Keratinocyte (primary cell): ENCODE results near the gene ZSCAN25. TPM values are rescaled to one million over a fixed set of nuclear protein-coding genes. Genes with fewer than 3 reads are reported as not detected.
"Not testable (repeated sequence)": the region's sequence is repeated elsewhere in the genome, so short reads cannot be mapped to it uniquely, and the experiment has no call there.

Experiments used
- DNase-seq: peaks from one replicate; pipeline ENCODE4 v3.0.0-alpha.2; 2011; ENCODE audit warnings: low read depth, missing footprints, low spot score
- FAIRE-seq: peaks from 2 replicates; lab custom pipeline; 2011; peaks lifted over from hg19 to GRCh38; lab: Jason Lieb, UNC
- H2AFZ ChIP-seq: 2 replicates; pipeline ENCODE4 v1.6.0; 2012; ENCODE audit warnings: low read length, control low read depth, inconsistent platforms; ENCODE audit not compliant: control insufficient read depth
- H3K27ac ChIP-seq: 2 replicates; pipeline ENCODE4 v1.5.1; 2011; ENCODE audit warnings: low read length; ENCODE audit not compliant: control insufficient read depth, insufficient read depth
- H3K27me3 ChIP-seq: 3 replicates; pipeline ENCODE4 v1.6.0; 2011; ENCODE audit warnings: low read length; ENCODE audit not compliant: control insufficient read depth, insufficient read depth; ENCODE audit errors: extremely low read depth
- H3K36me3 ChIP-seq, 2 experiments: 2 replicates in 1 of 2; 3 replicates in 1 of 2; pipeline ENCODE4 v1.5.1; 2011; ENCODE audit warnings: low read length in 2 of 2, mild to moderate bottlenecking in 1 of 2; ENCODE audit not compliant: control insufficient read depth in 2 of 2, insufficient read depth in 2 of 2; ENCODE audit errors: extremely low read depth in 1 of 2
- H3K4me1 ChIP-seq: 3 replicates; pipeline ENCODE4 v1.5.1; 2011; ENCODE audit warnings: low read length; ENCODE audit not compliant: control insufficient read depth, insufficient read depth; ENCODE audit errors: extremely low read depth
- H3K4me2 ChIP-seq: 3 replicates; pipeline ENCODE4 v1.6.0; 2011; ENCODE audit warnings: low read depth, low read length; ENCODE audit not compliant: control insufficient read depth, insufficient read depth; ENCODE audit errors: extremely low read depth
- H3K4me3 ChIP-seq, 3 experiments: fragments of 200-600 bp in 1 of 3; sonication (generic) in 1 of 3; 2 replicates in 2 of 3; 3 replicates in 1 of 3; pipeline ENCODE4 v1.5.1; 2011 to 2016; ENCODE audit warnings: low read length in 3 of 3, mild to moderate bottlenecking in 3 of 3, control low read depth in 2 of 3, inconsistent platforms in 1 of 3, low read depth in 1 of 3, mixed read lengths in 1 of 3, mixed run types in 1 of 3, moderate library complexity in 1 of 3; ENCODE audit not compliant: control insufficient read depth in 2 of 3, insufficient read depth in 2 of 3; ENCODE audit errors: extremely low read depth in 1 of 3
- H3K79me2 ChIP-seq: 2 replicates; pipeline ENCODE4 v1.6.0; 2012; ENCODE audit warnings: low read length; ENCODE audit not compliant: control insufficient read depth, insufficient read depth
- H3K9ac ChIP-seq: 3 replicates; pipeline ENCODE4 v1.6.0; 2011; ENCODE audit warnings: low read length; ENCODE audit not compliant: control insufficient read depth, insufficient read depth; ENCODE audit errors: extremely low read depth
- H3K9me1 ChIP-seq: 3 replicates; pipeline ENCODE4 v1.6.0; 2011; ENCODE audit warnings: low read length; ENCODE audit not compliant: control insufficient read depth, insufficient read depth; ENCODE audit errors: extremely low read depth
- H3K9me3 ChIP-seq: 2 replicates; pipeline ENCODE4 v1.5.1; 2012; ENCODE audit warnings: low read depth, low read length; ENCODE audit not compliant: control insufficient read depth
- H4K20me1 ChIP-seq: 3 replicates; pipeline ENCODE4 v1.6.0; 2011; ENCODE audit warnings: low read length; ENCODE audit not compliant: control insufficient read depth, insufficient read depth; ENCODE audit errors: extremely low read depth
- EZH2 ChIP-seq: IDR thresholded peaks from one replicate; pipeline ENCODE4 v1.6.1; 2012; ENCODE audit warnings: inconsistent platforms, mild to moderate bottlenecking, low read length, moderate library complexity
- dilution Hi-C: fragments of 300-500 bp; cut with MboI; formaldehyde crosslinking; loops from one replicate; pipeline ENCODE4 v1.7.0; 2020; ENCODE audit warnings: low sequenced_read_pairs; ENCODE audit not compliant: extremely low pct_ligation_motif_present
- polyA plus RNA-seq, 5 experiments: library from polyadenylated mRNA; depleted of rRNA in 3 of 5; stranded (reverse) in 3 of 5; stranded (forward) in 1 of 5; unstranded in 1 of 5; fragments of >200 nt; gene quantifications; 1 replicate in 1 of 5; 2 replicates in 3 of 5; 3 replicates in 1 of 5; pipeline versions ENCODE4 v1.2.1 to v1.2.3, GENCODE V29; 2011 to 2012; ENCODE audit warnings: missing spikeins in 2 of 5, low read depth in 1 of 5, low replicate concordance in 1 of 5
- TF ChIP-seq, protein P1 (sequence below), 3 experiments: IDR thresholded peaks in 1 of 3; conservative IDR thresholded peaks in 1 of 3; optimal IDR thresholded peaks in 1 of 3; 2 replicates in 2 of 3; 3 replicates in 1 of 3; pipeline versions ENCODE3 to v1.5.1; 2011; ENCODE audit warnings: low read length in 3 of 3, mild to moderate bottlenecking in 3 of 3, moderate library complexity in 2 of 3, control low read depth in 1 of 3, inconsistent platforms in 1 of 3; ENCODE audit not compliant: insufficient read depth in 2 of 3; ENCODE audit errors: extremely low read depth in 1 of 3

The ZSCAN25 gene
- polyA plus RNA-seq, 1 donor (not counting 4 experiments of a cell fraction or from before 2014, with no cell fraction given) = 13.1 TPM

DNA sequence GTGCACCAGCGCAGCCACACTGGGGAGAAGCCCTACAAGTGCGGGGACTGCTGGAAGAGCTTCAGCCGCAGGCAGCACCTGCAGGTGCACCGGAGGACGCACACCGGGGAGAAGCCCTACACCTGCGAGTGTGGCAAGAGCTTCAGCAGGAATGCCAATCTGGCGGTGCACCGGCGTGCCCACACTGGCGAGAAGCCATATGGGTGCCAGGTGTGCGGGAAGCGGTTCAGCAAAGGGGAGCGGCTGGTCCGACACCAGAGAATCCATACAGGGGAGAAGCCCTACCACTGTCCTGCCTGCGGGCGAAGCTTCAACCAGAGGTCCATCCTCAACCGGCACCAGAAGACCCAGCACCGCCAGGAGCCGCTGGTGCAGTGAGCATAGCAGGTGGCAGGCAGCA is 12.9 kb downstream of the ZSCAN25 start:
- Histone ChIP-seq H3K4me2 (no peak overlapping the region), H3K9me3 (no peaks in the 10 kb centered on the region), H3K27me3 (no peaks in the 10 kb centered on the region), H3K4me3 (no peak overlapping the region), H4K20me1 (no peaks in the 10 kb centered on the region), H3K9ac (no peak overlapping the region), H3K79me2 (peaks cover 37% of the 10 kb centered on the region), H3K4me1 (peaks cover 9% of the 10 kb centered on the region), H3K36me3 (peaks cover 46 to 48% of the 10 kb centered on the region in 2 experiments), H3K27ac (no peak overlapping the region), H2AFZ (no peak overlapping the region), H3K9me1 (no peaks in the 10 kb centered on the region)
- dilution Hi-C loops = no loop called here
- TF ChIP-seq EZH2 = no peak
- TF ChIP-seq, protein P1, sequence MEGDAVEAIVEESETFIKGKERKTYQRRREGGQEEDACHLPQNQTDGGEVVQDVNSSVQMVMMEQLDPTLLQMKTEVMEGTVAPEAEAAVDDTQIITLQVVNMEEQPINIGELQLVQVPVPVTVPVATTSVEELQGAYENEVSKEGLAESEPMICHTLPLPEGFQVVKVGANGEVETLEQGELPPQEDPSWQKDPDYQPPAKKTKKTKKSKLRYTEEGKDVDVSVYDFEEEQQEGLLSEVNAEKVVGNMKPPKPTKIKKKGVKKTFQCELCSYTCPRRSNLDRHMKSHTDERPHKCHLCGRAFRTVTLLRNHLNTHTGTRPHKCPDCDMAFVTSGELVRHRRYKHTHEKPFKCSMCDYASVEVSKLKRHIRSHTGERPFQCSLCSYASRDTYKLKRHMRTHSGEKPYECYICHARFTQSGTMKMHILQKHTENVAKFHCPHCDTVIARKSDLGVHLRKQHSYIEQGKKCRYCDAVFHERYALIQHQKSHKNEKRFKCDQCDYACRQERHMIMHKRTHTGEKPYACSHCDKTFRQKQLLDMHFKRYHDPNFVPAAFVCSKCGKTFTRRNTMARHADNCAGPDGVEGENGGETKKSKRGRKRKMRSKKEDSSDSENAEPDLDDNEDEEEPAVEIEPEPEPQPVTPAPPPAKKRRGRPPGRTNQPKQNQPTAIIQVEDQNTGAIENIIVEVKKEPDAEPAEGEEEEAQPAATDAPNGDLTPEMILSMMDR (optimal IDR thresholded peaks at IDR 0.05 in 1 of 3, IDR thresholded peaks at IDR 0.05 in 1 of 3, conservative IDR thresholded peaks at IDR 0.05 in 1 of 3; ENCODE audit: extremely low read depth in 1 of 3, insufficient read depth in 2 of 3, low read length in 3 of 3) = no peak
- DNase-seq (no peak), FAIRE-seq (no peak)

DNA sequence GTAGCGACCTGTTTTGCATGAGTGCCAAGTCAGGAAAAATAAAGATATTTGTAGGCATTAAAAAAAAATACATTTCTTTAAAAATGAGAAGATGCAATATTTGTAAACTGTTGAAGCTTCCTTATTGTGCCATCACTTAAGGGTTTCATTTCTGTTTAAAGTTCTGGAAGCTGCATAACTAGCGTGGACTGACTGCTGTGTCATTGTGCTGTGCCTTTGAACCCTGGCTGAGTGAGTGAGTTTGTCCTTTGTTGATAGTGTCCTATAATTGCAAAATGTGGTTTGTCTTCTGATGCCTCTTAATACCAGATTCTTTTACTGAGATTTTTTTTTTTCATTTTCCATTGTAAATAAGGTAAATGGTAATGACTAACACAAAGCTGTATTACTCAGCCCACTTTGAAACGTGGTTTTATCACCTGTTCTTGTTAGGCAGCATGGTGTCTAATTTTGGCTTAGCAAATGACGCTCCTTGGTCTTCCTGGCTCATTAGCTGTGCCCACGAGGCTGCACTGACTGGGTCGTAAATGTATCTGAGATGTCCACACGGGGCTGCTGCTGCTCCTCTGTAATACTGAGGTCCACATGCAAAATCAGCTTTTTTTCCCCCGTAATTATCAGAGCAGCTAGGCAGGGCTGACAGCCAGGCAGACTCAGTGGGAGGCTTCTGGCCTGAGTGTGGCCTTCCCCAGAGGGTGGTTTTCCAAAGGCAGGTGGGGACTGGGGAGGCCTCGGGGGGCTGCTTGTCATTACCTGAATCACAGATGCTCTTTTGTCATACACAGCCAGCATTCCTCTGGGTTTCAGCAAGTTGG is 14.8 kb downstream of the ZSCAN25 start:
- H3K9ac ChIP-seq = no peak overlapping the region
- H3K27me3 ChIP-seq = no peaks in the 10 kb centered on the region
- H3K4me3 ChIP-seq = no peak overlapping the region
- peaks cover 29 to 30% of the 10 kb centered on the region in 2 experiments for H3K36me3 ChIP-seq
- H3K9me3 ChIP-seq = no peaks in the 10 kb centered on the region
- no peak for TF ChIP-seq EZH2
- TF ChIP-seq, protein P1 (optimal IDR thresholded peaks at IDR 0.05 in 1 of 3, IDR thresholded peaks at IDR 0.05 in 1 of 3, conservative IDR thresholded peaks at IDR 0.05 in 1 of 3; ENCODE audit: extremely low read depth in 1 of 3, insufficient read depth in 2 of 3, low read length in 3 of 3) = peak; percentile 41 to 54 (median 47)
- H4K20me1 ChIP-seq = no peaks in the 10 kb centered on the region
- dilution Hi-C loops = no loop called here
- H3K9me1 ChIP-seq = no peaks in the 10 kb centered on the region
- H3K79me2 ChIP-seq = peaks cover 18% of the 10 kb centered on the region
- FAIRE-seq (no peak), DNase-seq (no peak)
- peaks cover 12% of the 10 kb centered on the region for H3K4me1 ChIP-seq
- peak overlapping the region; percentile 19 for H3K27ac ChIP-seq
- no peak overlapping the region for H2AFZ ChIP-seq
- H3K4me2 ChIP-seq = no peak overlapping the region

DNA sequence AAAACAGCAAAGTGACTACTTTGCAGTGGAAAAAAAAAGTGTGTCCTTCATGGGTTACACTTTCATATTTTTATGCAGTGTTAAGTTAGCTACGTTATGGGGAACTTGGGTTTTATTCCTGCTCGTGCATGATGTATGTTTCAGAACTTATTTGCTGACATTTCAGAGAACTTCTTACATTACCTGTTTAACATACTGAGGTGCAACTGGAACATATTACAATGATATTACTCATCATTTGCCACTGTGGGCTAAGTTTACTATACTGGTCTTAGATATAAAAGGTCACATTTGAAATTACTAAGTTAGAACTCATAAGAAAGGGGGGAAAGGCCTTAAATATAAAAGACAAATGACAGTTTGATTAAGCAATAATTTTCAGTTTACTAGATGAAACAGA is 20.7 kb downstream of the ZSCAN25 start:
- H3K27ac ChIP-seq, H3K4me1 ChIP-seq, H2AFZ ChIP-seq, H3K4me2 ChIP-seq, H3K9me3 ChIP-seq, H4K20me1 ChIP-seq, H3K79me2 ChIP-seq, H3K9ac ChIP-seq, H3K9me1 ChIP-seq, H3K36me3 ChIP-seq, dilution Hi-C loops, H3K4me3 ChIP-seq, DNase-seq, H3K27me3 ChIP-seq: not testable (repeated sequence)
- FAIRE-seq = peak; percentile 69
